Measurements from ENCODE around the gene MIER2. TPM values are rescaled to one million over a fixed set of nuclear protein-coding genes. Genes with fewer than 3 reads are reported as not detected.

Gene MIER2
- polyA plus RNA-seq, 1 of the 3 experiments (the other 2 are of a cell fraction): 15.9 TPM

DNA sequence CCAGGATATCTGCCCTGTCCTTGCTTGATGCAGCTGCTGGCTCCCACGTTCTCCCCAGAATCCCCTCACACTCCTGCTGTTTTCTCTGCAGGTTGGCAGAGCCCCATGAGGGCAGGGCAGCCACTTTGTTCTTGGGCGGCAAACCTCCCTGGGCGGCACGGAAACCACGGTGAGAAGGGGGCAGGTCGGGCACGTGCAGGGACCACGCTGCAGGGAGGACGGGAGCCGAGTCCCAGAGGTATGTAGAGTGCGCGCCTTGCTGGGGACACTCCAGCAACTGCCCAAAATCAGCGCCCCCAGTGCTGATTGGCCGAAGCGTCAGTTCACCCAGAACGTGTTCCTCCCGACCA is 30.3 kb upstream of the MIER2 start:
- 60% methylated on average over 8 of the region's 17 CpGs for WGBS (ENCODE audit: low lambda C conversion rate)
- no peak for DNase-seq
- Histone ChIP-seq H4K20me1 (ENCODE audit: insufficient read depth) (no peaks in the 10 kb centered on the region), H3K4me3 (ENCODE audit: low read depth in 2 of 2, low read length in 1 of 2) (no peak overlapping the region), H3K4me2 (no peak overlapping the region), H3F3A (replicated peaks; ENCODE audit: insufficient read depth) (no peaks in the 10 kb centered on the region), H3K27ac (ENCODE audit: low read depth in 2 of 2, low read length in 1 of 2) (no peak overlapping the region), H3K9me3 (no peaks in the 10 kb centered on the region), H3K79me2 (ENCODE audit: insufficient read depth) (no peaks in the 10 kb centered on the region), H3K9ac (no peak overlapping the region), H3K4me1 (ENCODE audit: control insufficient read depth in 1 of 2, insufficient read depth in 2 of 2, low read depth in 1 of 2, low read length in 1 of 2) (peaks cover 0 to 15% of the 10 kb centered on the region in 2 experiments; a peak in 1 of 4 replicates), H3K36me3 (replicated peaks in 1 of 2; ENCODE audit: control insufficient read depth in 1 of 2, insufficient read depth in 2 of 2, low read length in 1 of 2) (no peaks in the 10 kb centered on the region), H3K9me2 (no peaks in the 10 kb centered on the region), H2AFZ (ENCODE audit: low read depth) (no peak overlapping the region), H3K27me3 (ENCODE audit: insufficient read depth) (no peaks in the 10 kb centered on the region; the same call in 1 of the 2 replicates)
- ChIA-PET POLR2A (no interaction called here), CTCF (no interaction called here)
- no peak for TF ChIP-seq MAX (IDR thresholded peaks at IDR 0.05; ENCODE audit: low read depth)
- TF ChIP-seq RFX5 (IDR thresholded peaks at IDR 0.05; ENCODE audit: low read length): no peak
- TF ChIP-seq, protein P1, sequence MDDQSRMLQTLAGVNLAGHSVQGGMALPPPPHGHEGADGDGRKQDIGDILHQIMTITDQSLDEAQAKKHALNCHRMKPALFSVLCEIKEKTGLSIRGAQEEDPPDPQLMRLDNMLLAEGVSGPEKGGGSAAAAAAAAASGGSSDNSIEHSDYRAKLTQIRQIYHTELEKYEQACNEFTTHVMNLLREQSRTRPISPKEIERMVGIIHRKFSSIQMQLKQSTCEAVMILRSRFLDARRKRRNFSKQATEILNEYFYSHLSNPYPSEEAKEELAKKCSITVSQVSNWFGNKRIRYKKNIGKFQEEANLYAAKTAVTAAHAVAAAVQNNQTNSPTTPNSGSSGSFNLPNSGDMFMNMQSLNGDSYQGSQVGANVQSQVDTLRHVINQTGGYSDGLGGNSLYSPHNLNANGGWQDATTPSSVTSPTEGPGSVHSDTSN (IDR thresholded peaks at IDR 0.05): no peak
- no peak for TF ChIP-seq MXI1 (IDR thresholded peaks at IDR 0.05; ENCODE audit: low read depth, low read length)
- TF ChIP-seq NRF1 (IDR thresholded peaks at IDR 0.05; ENCODE audit: low read depth, low read length): no peak
- TF ChIP-seq JUND (IDR thresholded peaks at IDR 0.05): no peak
- no peak for TF ChIP-seq MEF2A (IDR thresholded peaks at IDR 0.05; ENCODE audit: borderline replicate concordance, low read depth)
- TF ChIP-seq FOXM1 (IDR thresholded peaks at IDR 0.05; ENCODE audit: low read depth): no peak
- no peak for TF ChIP-seq CHD2 (IDR thresholded peaks at IDR 0.05; ENCODE audit: low read length, partially characterized antibody)
- TF ChIP-seq, protein P2, sequence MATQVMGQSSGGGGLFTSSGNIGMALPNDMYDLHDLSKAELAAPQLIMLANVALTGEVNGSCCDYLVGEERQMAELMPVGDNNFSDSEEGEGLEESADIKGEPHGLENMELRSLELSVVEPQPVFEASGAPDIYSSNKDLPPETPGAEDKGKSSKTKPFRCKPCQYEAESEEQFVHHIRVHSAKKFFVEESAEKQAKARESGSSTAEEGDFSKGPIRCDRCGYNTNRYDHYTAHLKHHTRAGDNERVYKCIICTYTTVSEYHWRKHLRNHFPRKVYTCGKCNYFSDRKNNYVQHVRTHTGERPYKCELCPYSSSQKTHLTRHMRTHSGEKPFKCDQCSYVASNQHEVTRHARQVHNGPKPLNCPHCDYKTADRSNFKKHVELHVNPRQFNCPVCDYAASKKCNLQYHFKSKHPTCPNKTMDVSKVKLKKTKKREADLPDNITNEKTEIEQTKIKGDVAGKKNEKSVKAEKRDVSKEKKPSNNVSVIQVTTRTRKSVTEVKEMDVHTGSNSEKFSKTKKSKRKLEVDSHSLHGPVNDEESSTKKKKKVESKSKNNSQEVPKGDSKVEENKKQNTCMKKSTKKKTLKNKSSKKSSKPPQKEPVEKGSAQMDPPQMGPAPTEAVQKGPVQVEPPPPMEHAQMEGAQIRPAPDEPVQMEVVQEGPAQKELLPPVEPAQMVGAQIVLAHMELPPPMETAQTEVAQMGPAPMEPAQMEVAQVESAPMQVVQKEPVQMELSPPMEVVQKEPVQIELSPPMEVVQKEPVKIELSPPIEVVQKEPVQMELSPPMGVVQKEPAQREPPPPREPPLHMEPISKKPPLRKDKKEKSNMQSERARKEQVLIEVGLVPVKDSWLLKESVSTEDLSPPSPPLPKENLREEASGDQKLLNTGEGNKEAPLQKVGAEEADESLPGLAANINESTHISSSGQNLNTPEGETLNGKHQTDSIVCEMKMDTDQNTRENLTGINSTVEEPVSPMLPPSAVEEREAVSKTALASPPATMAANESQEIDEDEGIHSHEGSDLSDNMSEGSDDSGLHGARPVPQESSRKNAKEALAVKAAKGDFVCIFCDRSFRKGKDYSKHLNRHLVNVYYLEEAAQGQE (IDR thresholded peaks at IDR 0.05; ENCODE audit: low read depth, low read length): no peak
- no peak for TF ChIP-seq SIN3A (IDR thresholded peaks at IDR 0.05; ENCODE audit: borderline replicate concordance, low read depth, low read length)
- TF ChIP-seq SMC3 (IDR thresholded peaks at IDR 0.05; ENCODE audit: low read depth, low read length): no peak
- no peak for TF ChIP-seq RCOR1 (IDR thresholded peaks at IDR 0.05; ENCODE audit: low read length)
- TF ChIP-seq YY1 (IDR thresholded peaks at IDR 0.05; ENCODE audit: low read depth): no peak
- TF ChIP-seq, protein P3, sequence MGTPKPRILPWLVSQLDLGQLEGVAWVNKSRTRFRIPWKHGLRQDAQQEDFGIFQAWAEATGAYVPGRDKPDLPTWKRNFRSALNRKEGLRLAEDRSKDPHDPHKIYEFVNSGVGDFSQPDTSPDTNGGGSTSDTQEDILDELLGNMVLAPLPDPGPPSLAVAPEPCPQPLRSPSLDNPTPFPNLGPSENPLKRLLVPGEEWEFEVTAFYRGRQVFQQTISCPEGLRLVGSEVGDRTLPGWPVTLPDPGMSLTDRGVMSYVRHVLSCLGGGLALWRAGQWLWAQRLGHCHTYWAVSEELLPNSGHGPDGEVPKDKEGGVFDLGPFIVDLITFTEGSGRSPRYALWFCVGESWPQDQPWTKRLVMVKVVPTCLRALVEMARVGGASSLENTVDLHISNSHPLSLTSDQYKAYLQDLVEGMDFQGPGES (IDR thresholded peaks at IDR 0.05; ENCODE audit: low read depth, low read length): no peak
- no peak for TF ChIP-seq EZH2phosphoT487 (IDR thresholded peaks at IDR 0.05; ENCODE audit: borderline replicate concordance, low read depth)
- no peak for TF ChIP-seq TEAD4 (IDR thresholded peaks at IDR 0.05; ENCODE audit: borderline replicate concordance, insufficient read depth)
- TF ChIP-seq TAF1 (IDR thresholded peaks at IDR 0.05; ENCODE audit: borderline replicate concordance, low read depth, low read length): no peak
- TF ChIP-seq FOXJ3 (CRISPR knock-in tag; IDR thresholded peaks at IDR 0.05): no peak
